ENCODE data around the gene MAPK1IP1L. TPM values are rescaled to one million over a fixed set of nuclear protein-coding genes. Genes with fewer than 3 reads are reported as not detected.

Gene MAPK1IP1L
- total RNA-seq, 2 donors from 2014 or later = 51.3 to 137 TPM

DNA sequence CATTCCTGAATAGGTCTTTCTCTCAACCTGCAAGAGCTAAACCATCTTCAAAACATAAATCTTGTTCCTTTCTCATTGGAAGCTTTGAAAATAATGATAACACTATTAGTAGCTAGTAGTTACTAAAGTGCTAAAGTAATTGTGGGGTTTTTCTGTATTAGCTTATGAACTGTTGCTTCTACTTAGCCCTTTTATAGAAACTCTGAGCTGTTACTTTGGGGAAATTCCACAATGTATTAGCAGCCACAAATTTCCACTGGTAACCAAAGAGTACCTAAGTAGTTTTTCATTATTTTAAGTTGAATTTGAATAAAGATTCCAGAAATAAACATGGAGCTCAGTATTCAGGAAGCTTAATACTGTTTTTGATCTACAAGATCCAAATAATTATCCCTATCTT, 6.4 kb upstream of the MAPK1IP1L start:
- TF ChIP-seq POLR2AphosphoS5 (IDR thresholded peaks at IDR 0.05) = no peak
- no peak overlapping the region for H3K27ac ChIP-seq
- intact Hi-C loops (cut with DNase I) = no loop called here
- no peaks in the 10 kb centered on the region for H3K36me3 ChIP-seq
- no peaks in the 10 kb centered on the region for H3K27me3 ChIP-seq (replicated peaks; ENCODE audit: insufficient read depth)
- no peaks in the 10 kb centered on the region for H3K9me3 ChIP-seq
- no peaks in the 10 kb centered on the region for H3K4me1 ChIP-seq (replicated peaks)
- no peak for DNase-seq (ENCODE audit: low spot score)
- no peak overlapping the region for H3K4me3 ChIP-seq

DNA sequence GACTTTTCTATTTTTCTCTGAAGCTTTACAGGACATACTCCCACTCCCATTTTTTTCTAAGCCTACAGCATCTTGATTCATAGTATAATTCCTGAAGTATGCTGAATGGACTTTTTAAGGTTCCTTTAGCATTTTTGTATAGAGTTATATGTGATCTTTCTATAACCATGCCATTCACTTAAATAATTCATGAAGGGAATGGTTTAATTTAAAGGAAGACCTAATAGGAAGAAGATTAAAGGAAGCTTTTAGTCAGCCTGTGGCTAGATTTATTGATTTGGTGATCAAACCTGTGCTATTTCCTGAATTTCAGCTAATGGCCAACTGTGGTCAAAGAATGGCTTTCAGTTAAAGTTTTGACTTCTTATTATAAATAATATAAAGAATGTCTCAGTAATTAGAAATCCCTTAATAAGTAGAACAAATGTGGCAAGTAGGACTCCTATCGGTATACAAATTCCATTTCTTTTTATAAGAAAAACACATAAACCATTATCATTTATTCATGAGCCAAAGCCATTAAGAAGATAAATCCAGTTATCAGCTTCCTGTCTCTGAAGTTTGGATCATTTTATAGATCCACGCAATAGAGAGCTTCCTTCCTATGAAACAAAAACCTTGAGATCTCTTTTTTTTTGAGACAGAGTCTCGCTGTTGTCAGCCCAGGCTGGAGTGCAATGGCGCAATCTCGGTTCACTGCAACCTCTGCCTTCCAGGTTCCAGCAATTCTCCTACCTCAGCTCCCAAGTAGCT, 4.0 kb upstream of the MAPK1IP1L start:
- Histone ChIP-seq H3K27me3 (replicated peaks; ENCODE audit: insufficient read depth) (no peaks in the 10 kb centered on the region), H3K4me1 (replicated peaks) (no peaks in the 10 kb centered on the region), H3K36me3 (no peaks in the 10 kb centered on the region), H3K27ac (no peak overlapping the region), H3K4me3 (no peak overlapping the region), H3K9me3 (no peaks in the 10 kb centered on the region)
- WGBS = 90% methylated on average over 5 of the region's 5 CpGs
- DNase-seq (ENCODE audit: low spot score) = no peak
- TF ChIP-seq, protein P1, sequence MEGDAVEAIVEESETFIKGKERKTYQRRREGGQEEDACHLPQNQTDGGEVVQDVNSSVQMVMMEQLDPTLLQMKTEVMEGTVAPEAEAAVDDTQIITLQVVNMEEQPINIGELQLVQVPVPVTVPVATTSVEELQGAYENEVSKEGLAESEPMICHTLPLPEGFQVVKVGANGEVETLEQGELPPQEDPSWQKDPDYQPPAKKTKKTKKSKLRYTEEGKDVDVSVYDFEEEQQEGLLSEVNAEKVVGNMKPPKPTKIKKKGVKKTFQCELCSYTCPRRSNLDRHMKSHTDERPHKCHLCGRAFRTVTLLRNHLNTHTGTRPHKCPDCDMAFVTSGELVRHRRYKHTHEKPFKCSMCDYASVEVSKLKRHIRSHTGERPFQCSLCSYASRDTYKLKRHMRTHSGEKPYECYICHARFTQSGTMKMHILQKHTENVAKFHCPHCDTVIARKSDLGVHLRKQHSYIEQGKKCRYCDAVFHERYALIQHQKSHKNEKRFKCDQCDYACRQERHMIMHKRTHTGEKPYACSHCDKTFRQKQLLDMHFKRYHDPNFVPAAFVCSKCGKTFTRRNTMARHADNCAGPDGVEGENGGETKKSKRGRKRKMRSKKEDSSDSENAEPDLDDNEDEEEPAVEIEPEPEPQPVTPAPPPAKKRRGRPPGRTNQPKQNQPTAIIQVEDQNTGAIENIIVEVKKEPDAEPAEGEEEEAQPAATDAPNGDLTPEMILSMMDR (IDR thresholded peaks at IDR 0.05) = no peak
- TF ChIP-seq POLR2AphosphoS5 (IDR thresholded peaks at IDR 0.05) (no peak), POLR2A (IDR thresholded peaks at IDR 0.05) (no peak)
- intact Hi-C loops (cut with DNase I) = no loop called here

DNA sequence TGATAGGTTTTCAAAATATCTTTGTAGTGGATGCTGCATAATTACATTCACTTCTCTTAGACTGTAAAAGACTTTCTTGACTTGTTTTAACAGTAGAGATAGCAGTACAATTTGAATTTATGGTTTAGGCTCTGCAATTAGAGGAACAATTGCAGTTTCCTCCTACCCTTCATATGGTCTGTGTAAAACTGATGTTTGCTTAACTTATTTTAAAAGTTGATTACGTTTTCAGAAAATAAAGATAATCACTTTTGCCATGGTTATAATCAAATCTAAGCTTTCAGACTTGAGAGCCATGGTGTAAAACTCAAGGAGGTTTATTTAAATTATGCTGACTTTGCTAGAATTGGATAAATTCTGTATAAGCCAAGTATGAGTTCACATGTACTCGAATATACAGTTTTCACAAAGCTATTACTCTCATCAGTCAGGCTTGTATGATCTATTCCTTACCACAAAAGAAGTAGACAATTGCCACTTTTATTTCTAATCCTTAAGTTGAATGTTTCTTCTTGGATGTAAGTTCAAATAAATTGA, 2.5 kb upstream of the MAPK1IP1L start:
- Histone ChIP-seq H3K27ac (no peak overlapping the region), H3K4me3 (no peak overlapping the region), H3K4me1 (replicated peaks) (peaks cover 5% of the 10 kb centered on the region), H3K36me3 (no peaks in the 10 kb centered on the region), H3K9me3 (no peaks in the 10 kb centered on the region), H3K27me3 (replicated peaks; ENCODE audit: insufficient read depth) (no peaks in the 10 kb centered on the region)
- intact Hi-C loops (cut with DNase I) = no loop called here
- no peak for DNase-seq (ENCODE audit: low spot score)
- 74% methylated on average over 2 of the region's 2 CpGs for WGBS
- TF ChIP-seq POLR2A (IDR thresholded peaks at IDR 0.05) = no peak
- TF ChIP-seq POLR2AphosphoS5 (IDR thresholded peaks at IDR 0.05) = no peak
- TF ChIP-seq, protein P1 (IDR thresholded peaks at IDR 0.05) = no peak

DNA sequence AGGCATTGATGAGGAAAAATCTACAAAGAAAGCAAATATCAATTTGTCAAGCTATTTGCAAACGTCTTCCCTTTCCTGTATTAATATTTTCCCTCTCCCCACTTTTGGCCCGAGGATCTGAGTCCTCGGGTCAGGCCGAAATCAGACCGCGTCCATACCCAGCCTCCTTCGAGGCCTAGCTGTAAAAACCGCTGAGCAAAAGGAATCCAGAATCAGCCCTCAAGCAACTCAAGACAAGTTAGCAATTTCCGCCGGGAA, 353 bp upstream of the MAPK1IP1L start:
- TF ChIP-seq POLR2AphosphoS5 (IDR thresholded peaks at IDR 0.05) (no peak), POLR2A (IDR thresholded peaks at IDR 0.05) (no peak)
- TF ChIP-seq, protein P1 (IDR thresholded peaks at IDR 0.05) = no peak
- H3K4me3 ChIP-seq = peak overlapping the region; percentile 85 to 97
- 0% methylated on average over 10 of the region's 10 CpGs for WGBS
- H3K9me3 ChIP-seq = no peaks in the 10 kb centered on the region
- intact Hi-C loops (cut with DNase I) = loop anchor here (2.0 kb wide), 1 partner anchor 24 kb away; the partner anchor contains the start of genes SOCS4 and WDHD1
- H3K4me1 ChIP-seq (replicated peaks) = peaks cover 5% of the 10 kb centered on the region
- H3K27me3 ChIP-seq (replicated peaks; ENCODE audit: insufficient read depth) = no peaks in the 10 kb centered on the region
- H3K27ac ChIP-seq = peak overlapping the region; percentile 99 to 100
- no peak for DNase-seq (ENCODE audit: low spot score)
- H3K36me3 ChIP-seq = no peaks in the 10 kb centered on the region

DNA sequence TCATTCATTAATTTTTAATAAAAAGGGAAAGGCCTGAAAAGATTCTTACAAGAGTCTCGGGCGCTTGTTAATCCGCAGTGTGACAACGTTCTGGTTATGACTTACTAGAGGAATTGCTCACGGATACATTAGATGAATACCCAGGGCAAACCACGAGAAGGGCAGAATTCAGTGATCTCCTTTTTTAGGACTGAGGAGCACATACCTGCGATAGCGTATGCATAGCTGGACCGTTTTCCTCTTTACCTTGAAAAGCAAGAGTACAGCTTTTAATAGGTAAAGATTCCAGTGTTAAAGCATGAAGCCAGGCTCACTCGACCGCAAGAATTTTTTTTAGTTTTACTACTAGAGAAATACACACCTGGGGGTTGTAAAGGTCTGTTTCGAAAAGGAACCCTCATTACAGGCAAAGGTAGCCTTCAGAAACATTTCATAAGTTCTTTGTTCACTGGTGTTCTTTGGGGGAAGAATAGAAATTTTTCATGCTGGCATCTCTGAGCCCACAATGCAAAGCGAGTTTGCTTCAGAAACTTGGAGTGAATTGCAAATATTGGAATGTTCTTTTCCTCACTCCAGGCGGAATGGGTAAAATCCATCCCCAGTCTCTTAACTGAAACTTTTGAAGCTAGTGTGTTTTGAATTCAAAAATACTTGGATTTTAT, 953 bp downstream of the MAPK1IP1L start:
- WGBS = 3% methylated on average over 14 of the region's 14 CpGs
- Histone ChIP-seq H3K36me3 (no peaks in the 10 kb centered on the region), H3K27me3 (replicated peaks; ENCODE audit: insufficient read depth) (no peaks in the 10 kb centered on the region), H3K4me3 (peak overlapping the region; percentile 85 to 97), H3K27ac (peak overlapping the region; percentile 99 to 100), H3K9me3 (no peaks in the 10 kb centered on the region), H3K4me1 (replicated peaks) (peaks cover 5% of the 10 kb centered on the region)
- intact Hi-C loops (cut with DNase I) = no loop called here
- DNase-seq (ENCODE audit: low spot score) = no peak
- TF ChIP-seq POLR2A (IDR thresholded peaks at IDR 0.05) (no peak), POLR2AphosphoS5 (IDR thresholded peaks at IDR 0.05) (no peak)
- TF ChIP-seq, protein P1 (IDR thresholded peaks at IDR 0.05) = no peak

Data from prostate gland (tissue), 2 donors.